Thyroid gland (tissue), 4 donors: Measurements from ENCODE around the gene NLRP3. TPM values are rescaled to one million over a fixed set of nuclear protein-coding genes. Genes with fewer than 3 reads are reported as not detected.
"Not testable (repeated sequence)": the region's sequence is repeated elsewhere in the genome, so short reads cannot be mapped to it uniquely, and the experiment has no call there.

Experiments
- DNase-seq, 2 donors: peaks; one replicate each; pipeline ENCODE4 v3.0.0-alpha.2; 2019
- H3K27ac ChIP-seq, 3 donors: fragments of 200-600 bp; sonication (generic); 1 replicate in 2 of 3; 2 replicates in 1 of 3; pipeline ENCODE4 v1.5.1; 2016 to 2019; ENCODE audit warnings: mild to moderate bottlenecking in 1 of 3, moderate library complexity in 1 of 3
- H3K27me3 ChIP-seq: fragments of 200-600 bp; sonication (generic); one replicate; pipeline ENCODE4 v1.5.1; 2019
- H3K36me3 ChIP-seq, 2 donors: fragments of 200-600 bp; sonication (generic); one replicate each; pipeline ENCODE4 v1.5.1; 2016 to 2019
- H3K4me1 ChIP-seq, 2 donors: fragments of 200-600 bp; sonication (generic); one replicate each; pipeline ENCODE4 v1.5.1; 2017 to 2019
- H3K4me3 ChIP-seq, 3 donors: fragments of 200-600 bp; sonication (generic); replicated peaks in 1 of 3; 1 replicate in 2 of 3; 2 replicates in 1 of 3; pipeline ENCODE4 v1.5.1; 2016; ENCODE audit warnings: mild to moderate bottlenecking in 1 of 3
- H3K9me3 ChIP-seq: fragments of 200-600 bp; sonication (generic); one replicate; pipeline ENCODE4 v1.5.1; 2017
- POLR2A ChIP-seq, 2 donors: fragments of 450-650 bp; IDR thresholded peaks; one replicate each; pipeline ENCODE4 v1.6.1; 2017; ENCODE audit warnings: antibody characterized with exemption in 2 of 2, mild to moderate bottlenecking in 2 of 2, moderate library complexity in 1 of 2
- WGBS, 2 donors: methylation state at CpG; one replicate each; pipeline ENCODE4 v1.1.5; 2017; 5-methylcytosine and 5-hydroxymethylcytosine counted together
- intact Hi-C: fragments of 100-400 bp; cut with DNase I; formaldehyde crosslinking; loops from one replicate; pipeline ENCODE4 v1.15.1; 2023
- total RNA-seq, 4 donors: library from RNA; depleted of rRNA; stranded (reverse); fragments of >200 nt; gene quantifications; one replicate each; pipeline ENCODE4 v1.2.3, GENCODE V29; 2016
- TF ChIP-seq, protein P1 (sequence below), 6 experiments: fragments of 200-600 bp in 3 of 6; fragments of 450-650 bp in 3 of 6; sonication (generic) in 3 of 6; IDR thresholded peaks; one replicate each; pipeline ENCODE4 v1.5.1; 2016 to 2019; ENCODE audit warnings: antibody characterized with exemption in 6 of 6, mild to moderate bottlenecking in 2 of 6, inconsistent platforms in 1 of 6, moderate library complexity in 1 of 6

NLRP3 gene
- total RNA-seq, 4 donors from 2014 or later, result 0.54 to 2.3 (median 0.75) TPM

DNA sequence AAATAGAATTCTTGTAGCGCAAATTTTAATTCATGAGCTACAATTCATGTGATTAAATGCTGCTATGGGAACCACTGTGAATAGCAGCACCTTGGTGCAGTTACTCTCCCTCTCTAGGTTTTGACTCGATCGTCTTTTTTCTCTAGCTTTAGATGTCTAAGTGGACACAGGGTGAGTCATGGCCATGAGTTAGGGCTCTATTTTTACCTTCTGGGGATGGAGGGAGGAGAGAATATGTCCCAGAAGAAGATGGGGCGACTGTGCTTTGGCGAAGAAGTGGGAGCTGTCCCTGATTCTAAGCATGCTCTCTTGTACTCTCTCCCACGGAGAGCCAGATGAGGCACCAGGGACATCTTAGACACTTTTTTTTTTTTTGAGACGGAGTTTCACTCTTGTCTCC, 43.5 kb downstream of the NLRP3 start:
- H3K27me3 ChIP-seq, result no peaks in the 10 kb centered on the region
- no peaks in the 10 kb centered on the region for H3K36me3 ChIP-seq
- H3K4me1 ChIP-seq, result no peaks in the 10 kb centered on the region
- intact Hi-C loops, result no loop called here
- TF ChIP-seq POLR2A (IDR thresholded peaks at IDR 0.05), result no peak
- no peak overlapping the region for H3K27ac ChIP-seq
- DNase-seq, result no peak
- 84 to 86% methylated on average over 7 of the region's 7 CpGs for WGBS, 2 donors
- no peaks in the 10 kb centered on the region for H3K9me3 ChIP-seq
- no peak overlapping the region for H3K4me3 ChIP-seq

DNA sequence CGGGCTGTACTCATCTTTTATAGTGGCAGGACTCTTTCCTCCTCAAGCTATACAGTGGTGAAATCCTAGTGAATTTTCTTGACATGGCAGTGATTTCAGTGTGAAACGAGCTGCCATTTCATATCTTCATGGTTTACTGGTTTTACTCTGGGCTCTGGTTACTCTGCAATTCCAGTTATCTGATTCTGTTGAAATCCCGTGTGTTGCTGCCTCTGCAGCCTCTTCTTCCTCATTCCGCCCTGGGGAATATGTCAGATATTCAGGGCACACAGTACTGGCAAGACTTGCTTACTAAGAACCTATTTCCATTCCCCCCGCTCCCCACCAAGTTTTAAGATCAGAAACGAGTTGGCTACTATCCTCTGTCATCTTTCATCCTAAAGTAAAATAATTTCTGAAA, 49.8 kb downstream of the NLRP3 start:
- Histone ChIP-seq H3K9me3 (no peaks in the 10 kb centered on the region), H3K36me3 (no peaks in the 10 kb centered on the region), H3K27me3 (no peaks in the 10 kb centered on the region), H3K4me1 (no peaks in the 10 kb centered on the region), H3K27ac (no peak overlapping the region), H3K4me3 (no peak overlapping the region)
- DNase-seq, result no peak
- intact Hi-C loops, result no loop called here
- WGBS, 2 donors, result 75 to 77% methylated on average over 6 of the region's 6 CpGs
- no peak for TF ChIP-seq POLR2A (IDR thresholded peaks at IDR 0.05)
- TF ChIP-seq, protein P1, sequence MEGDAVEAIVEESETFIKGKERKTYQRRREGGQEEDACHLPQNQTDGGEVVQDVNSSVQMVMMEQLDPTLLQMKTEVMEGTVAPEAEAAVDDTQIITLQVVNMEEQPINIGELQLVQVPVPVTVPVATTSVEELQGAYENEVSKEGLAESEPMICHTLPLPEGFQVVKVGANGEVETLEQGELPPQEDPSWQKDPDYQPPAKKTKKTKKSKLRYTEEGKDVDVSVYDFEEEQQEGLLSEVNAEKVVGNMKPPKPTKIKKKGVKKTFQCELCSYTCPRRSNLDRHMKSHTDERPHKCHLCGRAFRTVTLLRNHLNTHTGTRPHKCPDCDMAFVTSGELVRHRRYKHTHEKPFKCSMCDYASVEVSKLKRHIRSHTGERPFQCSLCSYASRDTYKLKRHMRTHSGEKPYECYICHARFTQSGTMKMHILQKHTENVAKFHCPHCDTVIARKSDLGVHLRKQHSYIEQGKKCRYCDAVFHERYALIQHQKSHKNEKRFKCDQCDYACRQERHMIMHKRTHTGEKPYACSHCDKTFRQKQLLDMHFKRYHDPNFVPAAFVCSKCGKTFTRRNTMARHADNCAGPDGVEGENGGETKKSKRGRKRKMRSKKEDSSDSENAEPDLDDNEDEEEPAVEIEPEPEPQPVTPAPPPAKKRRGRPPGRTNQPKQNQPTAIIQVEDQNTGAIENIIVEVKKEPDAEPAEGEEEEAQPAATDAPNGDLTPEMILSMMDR (IDR thresholded peaks at IDR 0.05), result no peak

DNA sequence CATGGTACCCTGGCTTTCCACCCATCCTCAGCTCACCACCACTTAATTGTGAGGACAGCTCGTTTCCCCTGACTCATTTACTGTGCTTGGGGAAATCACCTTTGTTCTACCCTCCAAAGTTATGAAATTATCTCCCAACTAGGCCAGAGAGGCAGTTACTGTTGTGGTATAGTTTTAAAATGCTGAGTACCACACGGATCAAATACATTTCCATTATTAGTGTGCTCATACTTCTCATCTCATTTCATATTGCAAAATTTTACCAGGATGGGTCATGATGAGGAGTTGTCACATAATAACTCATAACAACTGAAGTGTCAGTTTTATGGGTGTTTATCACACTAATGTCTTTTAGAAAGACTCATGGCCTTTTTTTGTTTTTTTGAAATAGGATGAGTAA, 51.2 kb downstream of the NLRP3 start:
- Histone ChIP-seq H3K4me3 (no peak overlapping the region), H3K36me3 (no peaks in the 10 kb centered on the region), H3K4me1 (no peaks in the 10 kb centered on the region), H3K9me3 (no peaks in the 10 kb centered on the region), H3K27me3 (no peaks in the 10 kb centered on the region), H3K27ac (no peak overlapping the region)
- intact Hi-C loops, result no loop called here
- WGBS, 2 donors, result 57 to 77% methylated on average over 2 of the region's 2 CpGs
- no peak for DNase-seq
- TF ChIP-seq, protein P1 (IDR thresholded peaks at IDR 0.05), result no peak
- no peak for TF ChIP-seq POLR2A (IDR thresholded peaks at IDR 0.05)

DNA sequence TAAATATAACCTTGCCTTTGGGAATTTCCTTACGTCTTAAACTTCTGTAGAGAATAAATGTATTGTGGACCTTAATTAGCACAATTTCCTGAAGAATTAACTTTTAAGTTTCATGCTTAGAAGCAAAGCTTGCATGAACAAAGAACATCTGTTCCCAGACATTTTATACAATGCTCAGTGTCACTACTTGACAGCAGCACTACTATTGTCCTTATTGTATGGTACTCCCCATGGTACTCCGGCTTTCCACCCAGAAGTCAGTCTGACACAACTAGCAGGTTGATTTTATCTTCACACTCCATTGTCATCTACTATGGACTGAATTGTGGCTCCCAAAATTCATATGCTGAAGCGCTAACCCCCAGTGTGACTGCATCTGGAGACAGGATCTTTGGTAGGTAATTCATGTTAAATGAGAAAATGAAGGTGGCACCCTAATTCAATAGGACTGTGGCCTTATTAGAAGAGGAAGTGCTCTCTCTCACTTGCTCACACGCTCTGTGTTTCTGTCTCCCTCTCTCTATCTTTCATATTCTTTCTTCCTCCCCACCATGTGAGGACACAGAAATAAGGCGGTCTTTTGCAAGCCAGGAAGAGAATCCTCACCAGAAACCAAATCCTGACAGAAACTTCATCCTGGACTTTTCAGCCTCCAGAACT, 52.6 kb downstream of the NLRP3 start:
- no peak overlapping the region for H3K4me3 ChIP-seq
- H3K27ac ChIP-seq, result no peak overlapping the region
- H3K9me3 ChIP-seq, result no peaks in the 10 kb centered on the region
- no peak for TF ChIP-seq POLR2A (IDR thresholded peaks at IDR 0.05)
- TF ChIP-seq, protein P1 (IDR thresholded peaks at IDR 0.05), result no peak
- no peak for DNase-seq
- H3K36me3 ChIP-seq, result no peaks in the 10 kb centered on the region
- 86% methylated on average over 5 of the region's 5 CpGs for WGBS, 2 donors
- intact Hi-C loops, result no loop called here
- no peaks in the 10 kb centered on the region for H3K27me3 ChIP-seq
- H3K4me1 ChIP-seq, result no peaks in the 10 kb centered on the region

DNA sequence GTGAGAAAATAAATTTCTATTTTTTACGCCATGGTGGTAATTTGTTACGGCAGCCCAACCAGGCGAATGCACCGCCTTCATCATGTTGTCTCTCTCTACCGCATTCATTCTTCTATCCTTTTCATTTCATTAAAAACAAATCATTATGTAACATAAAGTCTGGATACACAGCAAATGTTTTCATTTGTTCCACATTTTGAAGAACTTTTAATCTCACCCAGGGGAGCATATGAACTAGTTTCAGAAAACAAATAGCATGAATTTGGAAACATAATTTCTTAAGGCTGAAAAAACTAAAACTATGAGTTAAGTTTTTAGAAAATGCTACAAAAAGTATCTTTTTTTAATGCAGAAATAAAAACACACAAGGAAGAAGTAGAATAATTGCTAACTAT, 53.2 kb downstream of the NLRP3 start:
- Histone ChIP-seq H3K9me3 (no peaks in the 10 kb centered on the region), H3K4me1 (no peaks in the 10 kb centered on the region), H3K4me3 (no peak overlapping the region), H3K27me3 (no peaks in the 10 kb centered on the region), H3K36me3 (no peaks in the 10 kb centered on the region), H3K27ac (no peak overlapping the region)
- TF ChIP-seq, protein P1 (IDR thresholded peaks at IDR 0.05), result no peak
- no peak for TF ChIP-seq POLR2A (IDR thresholded peaks at IDR 0.05)
- 79 to 92% methylated on average over 5 of the region's 5 CpGs for WGBS, 2 donors
- no peak for DNase-seq
- intact Hi-C loops, result no loop called here

DNA sequence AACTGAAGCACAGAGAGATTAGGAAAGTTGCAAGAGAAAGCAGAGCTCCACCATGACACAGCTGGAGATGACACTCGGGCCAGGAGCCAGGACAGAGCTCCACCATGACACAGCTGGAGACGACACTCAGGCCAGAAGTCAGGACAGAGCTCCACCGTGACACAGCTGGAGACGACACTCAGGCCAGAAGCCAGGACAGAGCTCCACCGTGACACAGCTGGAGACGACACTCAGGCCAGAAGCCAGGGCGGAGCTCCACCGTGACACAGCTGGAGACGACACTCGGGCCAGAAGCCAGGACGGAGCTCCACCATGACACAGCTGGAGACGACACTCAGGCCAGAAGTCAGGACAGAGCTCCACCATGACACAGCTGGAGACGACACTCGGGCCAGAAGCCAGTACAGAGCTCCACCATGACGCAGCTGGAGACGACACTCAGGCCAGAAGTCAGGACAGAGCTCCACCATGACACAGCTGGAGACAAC, 55.0 kb downstream of the NLRP3 start:
- H3K9me3 ChIP-seq, H3K27ac ChIP-seq, H3K36me3 ChIP-seq, intact Hi-C loops, DNase-seq, H3K4me3 ChIP-seq, H3K27me3 ChIP-seq, H3K4me1 ChIP-seq: not testable (repeated sequence)
- 79 to 83% methylated on average over 9 to 14 of the region's 16 CpGs for WGBS, 2 donors
